IMR-90 (cell line): Measurements from ENCODE around the gene SNED1. TPM values are rescaled to one million over a fixed set of nuclear protein-coding genes. Genes with fewer than 3 reads are reported as not detected.

ENCODE experiments used
- ATAC-seq: fragments of 200-7000 bp; cut with Tn5 transposase; 2 replicates; pipeline ENCODE4 v1.9.1; 2020; ENCODE audit warnings: low read depth, mild to moderate bottlenecking, moderate library complexity
- BruUV-seq: library from RNA; stranded (reverse); fragments of 400-500 nt; replicated peaks from 2 replicates; lab custom pipeline; 2021; lab: Mats Ljungman, UMichigan
- CTCF ChIA-PET: fragments of 300-600 bp; formaldehyde crosslinking; extraction: SDS; loops from one replicate; lab custom pipeline; 2021; ENCODE audit warnings: antibody characterized with exemption; lab: Yijun Ruan, JAX
- POLR2A ChIA-PET: fragments of 300-600 bp; sonication (Branson Sonifier 250); formaldehyde crosslinking; loops from one replicate; lab custom pipeline; 2022; ENCODE audit warnings: antibody characterized with exemption; ENCODE audit not compliant: unreplicated experiment; lab: Charles Lee
- DNase-seq: peaks from one replicate; pipeline ENCODE4 v3.0.0; 2013
- H2AFZ ChIP-seq: replicated peaks from 2 replicates; pipeline ENCODE3; 2013; ENCODE audit warnings: low read length, mild to moderate bottlenecking; ENCODE audit not compliant: poor library complexity
- H2AK5ac ChIP-seq: 2 replicates; pipeline ENCODE4 v1.6.1; 2013; ENCODE audit warnings: low read depth, low read length, inconsistent platforms
- H2AK9ac ChIP-seq: replicated peaks from 2 replicates; pipeline ENCODE3; 2013; ENCODE audit warnings: mild to moderate bottlenecking, low read depth, low read length, moderate library complexity; ENCODE audit not compliant: poor library complexity
- H2BK120ac ChIP-seq: 2 replicates; pipeline ENCODE4 v1.6.1; 2013; ENCODE audit warnings: low read depth, low read length, inconsistent platforms
- H2BK15ac ChIP-seq: 3 replicates; pipeline ENCODE4 v1.6.1; 2013; ENCODE audit warnings: low read depth, low read length, inconsistent platforms
- H2BK20ac ChIP-seq: 2 replicates; pipeline ENCODE4 v1.6.1; 2013; ENCODE audit warnings: low read depth, mild to moderate bottlenecking, inconsistent platforms, low read length, moderate library complexity
- H2BK5ac ChIP-seq: 2 replicates; pipeline ENCODE4 v1.6.1; 2013; ENCODE audit warnings: mild to moderate bottlenecking, low read depth, low read length, inconsistent platforms; ENCODE audit not compliant: poor library complexity, severe bottlenecking
- H3K14ac ChIP-seq: replicated peaks from 2 replicates; pipeline ENCODE4 v1.6.1; 2013; ENCODE audit warnings: low read depth, low read length, inconsistent platforms
- H3K18ac ChIP-seq: 2 replicates; pipeline ENCODE4 v1.6.1; 2013; ENCODE audit warnings: low read depth, low read length, control low read depth
- H3K23ac ChIP-seq: 2 replicates; pipeline ENCODE4 v1.6.1; 2013; ENCODE audit warnings: low read depth, low read length, inconsistent platforms
- H3K27ac ChIP-seq: 2 replicates; pipeline ENCODE4 v1.5.1; 2013; ENCODE audit warnings: mild to moderate bottlenecking, control low read depth, low read length; ENCODE audit not compliant: insufficient read depth
- H3K27me3 ChIP-seq: 2 replicates; pipeline ENCODE4 v1.6.1; 2013; ENCODE audit warnings: low read length; ENCODE audit not compliant: control insufficient read depth, insufficient read depth
- H3K36me3 ChIP-seq: 2 replicates; pipeline ENCODE4 v1.6.1; 2013; ENCODE audit warnings: low read length, mixed read lengths; ENCODE audit not compliant: control insufficient read depth, insufficient read depth
- H3K4ac ChIP-seq: 2 replicates; pipeline ENCODE4 v1.6.1; 2013; ENCODE audit warnings: low read depth, low read length, inconsistent platforms
- H3K4me1 ChIP-seq: 2 replicates; pipeline ENCODE4 v1.6.1; 2013; ENCODE audit warnings: low read length, mixed read lengths; ENCODE audit not compliant: control insufficient read depth, insufficient read depth
- H3K4me2 ChIP-seq: 2 replicates; pipeline ENCODE4 v1.6.1; 2013; ENCODE audit warnings: low read depth, mild to moderate bottlenecking, control low read depth, low read length, moderate library complexity
- H3K4me3 ChIP-seq: 2 replicates; pipeline ENCODE4 v1.5.1; 2013; ENCODE audit warnings: low read depth, mild to moderate bottlenecking, control low read depth, low read length, moderate library complexity; ENCODE audit not compliant: insufficient read depth
- H3K56ac ChIP-seq: 2 replicates; pipeline ENCODE4 v1.6.1; 2013; ENCODE audit warnings: low read length, inconsistent platforms; ENCODE audit not compliant: insufficient read depth; ENCODE audit errors: extremely low read depth
- H3K79me1 ChIP-seq, 2 experiments: 2 replicates each; pipeline ENCODE4 v1.6.1; 2013; ENCODE audit warnings: low read length in 2 of 2, inconsistent platforms in 1 of 2, low read depth in 1 of 2
- H3K9ac ChIP-seq: 2 replicates; pipeline ENCODE4 v1.6.1; 2013; ENCODE audit warnings: low read depth, low read length, control low read depth
- H3K9me1 ChIP-seq: 2 replicates; pipeline ENCODE4 v1.6.1; 2013; ENCODE audit warnings: low read length, inconsistent platforms; ENCODE audit not compliant: insufficient read depth
- H3K9me3 ChIP-seq: 2 replicates; pipeline ENCODE4 v1.6.1; 2013; ENCODE audit warnings: low read length; ENCODE audit not compliant: control insufficient read depth, insufficient read depth
- H4K20me1 ChIP-seq: 2 replicates; pipeline ENCODE4 v1.6.1; 2013; ENCODE audit warnings: low read length, inconsistent platforms; ENCODE audit not compliant: insufficient read depth
- H4K5ac ChIP-seq: 2 replicates; pipeline ENCODE4 v1.6.1; 2013; ENCODE audit warnings: mild to moderate bottlenecking, low read depth, low read length, control low read depth
- H4K8ac ChIP-seq, 2 experiments: 2 replicates each; pipeline ENCODE4 v1.6.1; 2013; ENCODE audit warnings: low read depth in 2 of 2, low read length in 2 of 2, control low read depth in 1 of 2, inconsistent platforms in 1 of 2
- H4K91ac ChIP-seq: 2 replicates; pipeline ENCODE4 v1.6.1; 2013; ENCODE audit warnings: low read depth, low read length, inconsistent platforms; ENCODE audit not compliant: insufficient read depth
- WGBS, 2 experiments: methylation state at CpG; one replicate each; pipeline versions ENCODE4 v1.1.5 to v1.1.7; 2013; ENCODE audit warnings: missing lambda C conversion rate in 2 of 2; ENCODE audit not compliant: insufficient read length in 1 of 2; ENCODE audit errors: extremely low coverage in 2 of 2; 5-methylcytosine and 5-hydroxymethylcytosine counted together
- dilution Hi-C: fragments of 300-500 bp; cut with HindIII; formaldehyde crosslinking; loops from one replicate; pipeline ENCODE4 v1.14.3; 2018; ENCODE audit warnings: low sequenced_read_pairs; ENCODE audit not compliant: unreplicated experiment
- in situ Hi-C: fragments of 300-500 bp; cut with MboI; formaldehyde crosslinking; loops from 3 replicates; pipeline ENCODE4 v1.14.3; 2019; ENCODE audit warnings: low sequenced_read_pairs, inconsistent platforms, mixed read lengths
- intact Hi-C: fragments of 100-400 bp; cut with micrococcal nuclease; formaldehyde crosslinking; loops from 2 replicates; pipeline ENCODE4 v1.10.0; 2022
- polyA plus RNA-seq, 3 experiments: library from polyadenylated mRNA; depleted of rRNA; stranded (reverse); fragments of >200 nt; gene quantifications; 2 replicates each; pipeline ENCODE4 v1.2.3, GENCODE V29; 2012; ENCODE audit warnings: low replicate concordance in 1 of 3
- total RNA-seq: library from RNA; depleted of rRNA; stranded (reverse); fragments of >200 nt; gene quantifications from 2 replicates; pipeline ENCODE4 v1.2.3, GENCODE V29; 2012
- TF ChIP-seq, protein P1 (sequence below): fragments of 150-350 bp; IDR thresholded peaks from 2 replicates; pipeline ENCODE4 v1.6.1; 2016; ENCODE audit warnings: low read depth, mild to moderate bottlenecking, low read length, moderate library complexity, borderline replicate concordance

Gene SNED1
- total and polyA plus RNA-seq, 2 of the 4 experiments (the other 2 are of a cell fraction), result 1.1 to 3.4 TPM

DNA sequence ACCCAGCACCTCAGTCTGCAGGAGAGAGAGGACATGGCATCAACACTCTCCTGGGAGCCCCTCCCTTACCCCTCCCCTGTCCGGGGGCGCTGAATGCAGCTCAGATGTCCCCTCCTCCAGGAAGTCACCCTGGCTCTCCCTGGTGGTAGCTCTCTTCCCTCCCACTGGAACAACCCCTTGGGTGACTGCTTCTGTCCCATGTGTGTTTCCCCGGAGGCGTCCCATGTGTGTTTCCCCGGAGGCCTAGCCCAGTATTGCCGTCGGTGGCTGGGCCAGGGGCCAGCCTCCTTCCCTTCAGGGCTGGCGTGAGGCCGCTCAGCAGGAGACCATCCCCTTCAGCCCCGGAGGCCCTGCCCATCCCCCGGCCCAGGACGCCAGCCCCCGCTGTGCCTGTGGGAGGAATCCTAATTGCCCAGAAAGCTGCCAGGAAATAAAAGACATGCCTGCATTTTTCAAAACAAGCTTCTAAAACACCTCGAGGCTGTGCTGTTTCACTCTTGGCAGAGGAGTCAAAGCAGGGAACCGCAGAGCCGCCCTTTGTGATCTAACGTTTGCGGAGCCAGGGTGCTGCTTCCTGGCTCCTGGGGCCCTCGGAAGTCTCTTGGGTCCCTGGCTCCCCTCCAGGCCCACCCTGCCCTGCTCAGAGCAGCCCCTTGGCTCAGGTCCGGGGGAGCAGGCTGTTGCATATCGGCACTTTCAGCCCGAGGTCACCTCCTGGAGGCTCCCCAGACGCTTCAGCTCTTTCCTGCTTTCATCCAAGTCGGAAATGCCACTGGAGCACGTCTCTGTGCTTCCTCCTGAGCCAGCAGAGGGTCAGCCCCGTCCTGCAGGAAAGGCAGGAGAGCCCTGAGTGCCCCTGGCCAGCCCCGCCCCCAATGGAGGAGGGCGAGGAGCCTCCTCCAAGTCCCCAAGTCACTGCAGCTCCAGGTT is 11.4 kb downstream of the SNED1 start:
- BruUV-seq, result no TSS peak
- peak overlapping the region; percentile 46; the same call in 1 of the 2 replicates for H3K23ac ChIP-seq
- H3K9me3 ChIP-seq, result peaks cover 4% of the 10 kb centered on the region; the same call in 1 of the 2 replicates
- DNase-seq, result peak; percentile 50
- H3K9ac ChIP-seq, result peak overlapping the region; percentile 30
- H4K5ac ChIP-seq, result peak overlapping the region; percentile 23; the same call in 1 of the 2 replicates
- ChIA-PET POLR2A (interaction anchor here (0.5 kb wide), 1 partner anchor 11 kb away, joined by 3 read pairs; no protein-coding TSS in a partner anchor), CTCF (no interaction called here)
- TF ChIP-seq, protein P1, sequence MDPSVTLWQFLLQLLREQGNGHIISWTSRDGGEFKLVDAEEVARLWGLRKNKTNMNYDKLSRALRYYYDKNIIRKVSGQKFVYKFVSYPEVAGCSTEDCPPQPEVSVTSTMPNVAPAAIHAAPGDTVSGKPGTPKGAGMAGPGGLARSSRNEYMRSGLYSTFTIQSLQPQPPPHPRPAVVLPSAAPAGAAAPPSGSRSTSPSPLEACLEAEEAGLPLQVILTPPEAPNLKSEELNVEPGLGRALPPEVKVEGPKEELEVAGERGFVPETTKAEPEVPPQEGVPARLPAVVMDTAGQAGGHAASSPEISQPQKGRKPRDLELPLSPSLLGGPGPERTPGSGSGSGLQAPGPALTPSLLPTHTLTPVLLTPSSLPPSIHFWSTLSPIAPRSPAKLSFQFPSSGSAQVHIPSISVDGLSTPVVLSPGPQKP, result no peak
- H3K36me3 ChIP-seq, result peaks cover 3% of the 10 kb centered on the region; the same call in 1 of the 2 replicates
- ATAC-seq, result peak; percentile 83
- peak overlapping the region; percentile 91 for H2AFZ ChIP-seq
- H2BK120ac ChIP-seq, result peak overlapping the region; percentile 62
- no peak overlapping the region for H2BK15ac ChIP-seq
- 0 out of 2 replicates have a peak overlapping the region, but pooled peaks have one; percentile 4 for H3K4me3 ChIP-seq
- peaks cover 13% of the 10 kb centered on the region; the same call in 1 of the 2 replicates for H3K4me1 ChIP-seq
- H3K9me1 ChIP-seq, result peaks cover 8% of the 10 kb centered on the region; the same call in 1 of the 2 replicates
- H3K56ac ChIP-seq, result no peak overlapping the region; the same call in 1 of the 2 replicates
- H4K91ac ChIP-seq, result peak overlapping the region; percentile 64
- peak overlapping the region; percentile 66 to 87; a peak in 3 of 4 replicates for H4K8ac ChIP-seq
- peak overlapping the region; percentile 27 for H2BK20ac ChIP-seq
- WGBS, 2 experiments, result 20% methylated on average over 4 of the region's 28 CpGs; no CpG with 5 or more reads in 1 of the 2 experiments
- H3K4me2 ChIP-seq, result peak overlapping the region; percentile 62
- peak overlapping the region; percentile 24; the same call in 1 of the 2 replicates for H2AK5ac ChIP-seq
- H3K27ac ChIP-seq, result peak overlapping the region; percentile 83
- intact Hi-C loops (no loop called here), dilution Hi-C loops (no loop called here), in situ Hi-C loops (no loop called here)
- peaks cover 0 to 5% of the 10 kb centered on the region in 2 experiments; a peak in 1 of 4 replicates for H3K79me1 ChIP-seq
- H3K4ac ChIP-seq, result peak overlapping the region; percentile 52
- no peaks in the 10 kb centered on the region for H3K27me3 ChIP-seq
- peak overlapping the region; percentile 17 for H2BK5ac ChIP-seq
- H4K20me1 ChIP-seq, result no peaks in the 10 kb centered on the region
- peak overlapping the region; percentile 78 for H2AK9ac ChIP-seq
- H3K14ac ChIP-seq, result peak overlapping the region; percentile 52; the same call in 1 of the 2 replicates
- no peak overlapping the region; the same call in 1 of the 2 replicates for H3K18ac ChIP-seq
